K562 (cell line): ENCODE results near the gene DYNLT3. TPM values are rescaled to one million over a fixed set of nuclear protein-coding genes. Genes with fewer than 3 reads are reported as not detected.

Experiments
- ATAC-seq: fragments of 200-7000 bp; cut with Tn5 transposase; 3 replicates; pipeline ENCODE4 v1.9.1; 2020; ENCODE audit warnings: moderate library complexity
- BruUV-seq: library from RNA; stranded (reverse); fragments of 400-500 nt; replicated peaks from 2 replicates; lab custom pipeline; 2021; lab: Mats Ljungman, UMichigan
- CTCF ChIA-PET: fragments of 300-600 bp; formaldehyde crosslinking; extraction: SDS; loops from one replicate; lab custom pipeline; 2021; ENCODE audit warnings: low intra/inter-chr PET ratio; lab: Yijun Ruan, JAX
- POLR2A ChIA-PET: fragments of 300-600, 350-650 bp; sonication (Branson Sonifier 250); formaldehyde crosslinking; extraction: SDS; loops from one replicate; lab custom pipeline; 2021; ENCODE audit warnings: antibody characterized with exemption, inconsistent platforms; lab: Yijun Ruan, JAX
- DNase-seq, 4 experiments: peaks; one replicate each; pipeline versions ENCODE4 v3.0.0 to v3.0.0-alpha.2; 2011 to 2018; ENCODE audit warnings: low spot score in 3 of 4, mixed read lengths in 3 of 4; ENCODE audit errors: extremely low read depth in 1 of 4
- FAIRE-seq: peaks from 2 replicates; lab custom pipeline; 2011; peaks lifted over from hg19 to GRCh38; lab: Jason Lieb, UNC
- H2AFZ ChIP-seq: 2 replicates; pipeline ENCODE4 v1.6.0; 2011; ENCODE audit warnings: low read depth, low read length, control low read depth, inconsistent platforms
- H3K27ac ChIP-seq: fragments of 200-600 bp; 3 replicates; pipeline ENCODE4 v1.8.0; 2011; ENCODE audit warnings: low read depth, mild to moderate bottlenecking, control low read depth, inconsistent platforms, low read length, moderate library complexity, mixed read lengths; ENCODE audit errors: extremely low read depth
- H3K27me3 ChIP-seq, 2 experiments: fragments of 300-600 bp in 1 of 2; 2 replicates in 1 of 2; 3 replicates in 1 of 2; pipeline versions ENCODE4 v1.6.0 to v1.8.0; 2011; ENCODE audit warnings: inconsistent platforms in 2 of 2, low read length in 2 of 2, mild to moderate bottlenecking in 1 of 2, mixed read lengths in 1 of 2, moderate library complexity in 1 of 2; ENCODE audit not compliant: control insufficient read depth in 2 of 2, insufficient read depth in 2 of 2
- H3K36me3 ChIP-seq: fragments of 300-600 bp; 3 replicates; pipeline ENCODE4 v1.8.0; 2011; ENCODE audit warnings: mild to moderate bottlenecking, low read length, inconsistent platforms; ENCODE audit not compliant: control insufficient read depth, insufficient read depth
- H3K4me1 ChIP-seq, 2 experiments: fragments of 200-600 bp in 1 of 2; replicated peaks in 1 of 2; 2 replicates in 1 of 2; 3 replicates in 1 of 2; pipeline versions ENCODE4 v1.5.1 to v1.8.0; 2011; ENCODE audit warnings: inconsistent platforms in 2 of 2, low read length in 2 of 2, mild to moderate bottlenecking in 1 of 2, mixed read lengths in 1 of 2, moderate library complexity in 1 of 2; ENCODE audit not compliant: control insufficient read depth in 2 of 2, insufficient read depth in 2 of 2
- H3K4me2 ChIP-seq: 2 replicates; pipeline ENCODE4 v1.6.1; 2011; ENCODE audit warnings: low read length, control low read depth, inconsistent platforms, mixed read lengths; ENCODE audit not compliant: insufficient read depth
- H3K4me3 ChIP-seq: fragments of 200-600 bp; sonication (generic), shearing (Covaris generic); 2 replicates; pipeline ENCODE4 v1.5.1; 2016; ENCODE audit warnings: control low read depth, inconsistent platforms
- H3K79me2 ChIP-seq: fragments of 200-600 bp; 3 replicates; pipeline ENCODE4 v1.8.0; 2011; ENCODE audit warnings: low read length, inconsistent platforms; ENCODE audit not compliant: control insufficient read depth, insufficient read depth
- H3K9ac ChIP-seq, 2 experiments: 2 replicates each; pipeline versions ENCODE4 v1.6.0 to v1.6.1; 2011; ENCODE audit warnings: low read depth in 2 of 2, low read length in 2 of 2, control low read depth in 1 of 2, inconsistent platforms in 1 of 2, mild to moderate bottlenecking in 1 of 2, mixed read lengths in 1 of 2; ENCODE audit not compliant: insufficient read depth in 1 of 2
- H3K9me1 ChIP-seq: one replicate; pipeline ENCODE4 v1.6.0; 2011; ENCODE audit warnings: inconsistent platforms, mild to moderate bottlenecking, low read length, moderate library complexity; ENCODE audit not compliant: control insufficient read depth, insufficient read depth
- H3K9me3 ChIP-seq: replicated peaks from 2 replicates; pipeline ENCODE4 v1.5.1; 2011; ENCODE audit warnings: low read depth, low read length, inconsistent platforms; ENCODE audit not compliant: control insufficient read depth, insufficient read depth
- H4K20me1 ChIP-seq: replicated peaks from 2 replicates; pipeline ENCODE4 v1.6.1; 2011; ENCODE audit warnings: low read length, inconsistent platforms, mixed read lengths; ENCODE audit not compliant: control insufficient read depth, insufficient read depth
- BHLHE40 ChIP-seq: IDR thresholded peaks from 2 replicates; pipeline ENCODE4 v1.6.1; 2011; ENCODE audit warnings: low read length, improper control_type of control experiment
- C11orf30 ChIP-seq: fragments of 450-650 bp; IDR thresholded peaks from 2 replicates; pipeline ENCODE4 v1.6.1; 2016; ENCODE audit warnings: low read depth, mild to moderate bottlenecking
- CEBPB ChIP-seq: fragments of 450-650 bp; IDR thresholded peaks from 2 replicates; pipeline ENCODE4 v1.6.1; 2016; ENCODE audit warnings: missing genetic modification characterization, missing compliant biosample characterization
- CEBPG ChIP-seq, 3 experiments: fragments of 200-800 bp in 1 of 3; sonication (Bioruptor generic) in 1 of 3; sonication (generic) in 1 of 3; formaldehyde crosslinking in 1 of 3; IDR thresholded peaks in 2 of 3; conservative IDR thresholded peaks in 1 of 3; 2 replicates each; pipeline versions ENCODE4 v1.6.1 to v1.8.0; 2016 to 2022; ENCODE audit warnings: missing compliant biosample characterization in 2 of 3, missing genetic modification characterization in 2 of 3, mild to moderate bottlenecking in 1 of 3, missing genetic modification reagents in 1 of 3
- ELF1 ChIP-seq: fragments of 200-800 bp; sonication (Bioruptor generic); IDR thresholded peaks from 2 replicates; pipeline ENCODE4 v1.6.1; 2016; ENCODE audit warnings: missing genetic modification characterization, missing compliant biosample characterization
- MAFG ChIP-seq: fragments of 450-650 bp; conservative IDR thresholded peaks from 2 replicates; pipeline ENCODE4 v1.6.1; 2016; ENCODE audit warnings: missing genetic modification characterization, missing compliant biosample characterization
- NEUROD1 ChIP-seq: fragments of 150-350 bp; IDR thresholded peaks from 2 replicates; pipeline ENCODE4 v1.6.1; 2014; ENCODE audit warnings: borderline replicate concordance, low read length, low read depth; ENCODE audit not compliant: partially characterized antibody
- SPI1 ChIP-seq: IDR thresholded peaks from 2 replicates; pipeline ENCODE4 v1.6.1; 2011; ENCODE audit warnings: low read depth, low read length, control low read depth, borderline replicate concordance
- in situ Hi-C: fragments of 300-500 bp; cut with MboI; formaldehyde crosslinking; loops from 4 replicates; pipeline ENCODE4 v1.15.0; 2018; ENCODE audit warnings: inconsistent platforms, mixed read lengths
- intact Hi-C: fragments of 100-400 bp; cut with micrococcal nuclease; formaldehyde crosslinking; loops from 2 replicates; pipeline ENCODE4 v1.14.2; 2022
- polyA plus RNA-seq, 8 experiments: library from polyadenylated mRNA; depleted of rRNA in 4 of 8; stranded (reverse) in 5 of 8; unstranded in 3 of 8; fragments of >200 nt; fragmentation: Nextera tagmentation in 2 of 8; fragmentation: Illumina TruSeq in 1 of 8; extraction: Ambion mirVana in 2 of 8; extraction: Trizol in 1 of 8; gene quantifications; 2 replicates each; pipeline versions ENCODE4 v1.2.1 to v1.2.3, GENCODE V29; 2011 to 2014; ENCODE audit warnings: inconsistent platforms in 1 of 8, missing spikeins in 1 of 8
- total RNA-seq, 7 experiments: library from RNA; depleted of rRNA in 6 of 7; stranded (reverse); fragments of >200 nt in 6 of 7; fragmentation: Illumina TruSeq in 2 of 7; extraction: Trizol in 2 of 7; gene quantifications; 2 replicates each; pipeline versions ENCODE4 v1.2.1 to v1.2.3, GENCODE V29; 2011 to 2021; ENCODE audit warnings: low replicate concordance in 1 of 7
- TF ChIP-seq, protein P1 (sequence below): fragments of 450-650 bp; IDR thresholded peaks from 2 replicates; pipeline ENCODE4 v1.6.1; 2017; ENCODE audit warnings: antibody characterized with exemption
- TF ChIP-seq, protein P2 (sequence below), 3 experiments: fragments of 200-800 bp in 1 of 3; fragments of 250-450 bp in 1 of 3; fragments of 450-650 bp in 1 of 3; sonication (Bioruptor Pico) in 1 of 3; sonication (Bioruptor generic) in 1 of 3; formaldehyde crosslinking in 1 of 3; IDR thresholded peaks; 2 replicates each; pipeline versions ENCODE4 v1.6.1 to v1.8.0; 2016 to 2022; ENCODE audit warnings: mild to moderate bottlenecking in 2 of 3, missing genetic modification characterization in 2 of 3, missing compliant biosample characterization in 1 of 3, moderate library complexity in 1 of 3

Gene DYNLT3
- total and polyA plus RNA-seq, 9 of the 15 experiments (the other 6 are each of a cell fraction or from before 2014, with no cell fraction given): 4.5 to 17.5 (median 8.3) TPM

DNA sequence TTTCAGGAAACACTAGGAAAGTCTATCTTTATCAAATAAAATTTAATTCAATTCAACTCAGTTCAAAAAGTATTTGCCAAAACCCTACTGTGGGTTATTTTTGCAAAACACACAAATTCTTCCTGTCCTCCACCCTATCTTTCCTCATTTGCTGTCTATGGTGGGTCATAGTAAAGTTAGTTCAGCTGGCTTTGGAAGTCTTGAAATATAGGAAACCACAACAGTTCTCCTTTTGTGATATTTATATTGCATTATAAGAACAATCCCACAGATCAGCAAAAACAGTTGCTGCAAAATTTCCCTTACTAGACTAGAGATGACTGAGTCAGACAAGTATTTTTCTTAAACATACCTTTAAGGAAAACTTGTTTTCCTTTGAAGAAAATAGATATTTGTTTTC lies 45.3 kb downstream of the DYNLT3 start:
- Histone ChIP-seq H3K27ac (no peak overlapping the region), H3K4me3 (no peak overlapping the region), H3K9ac (no peak overlapping the region), H2AFZ (no peak overlapping the region), H3K79me2 (no peaks in the 10 kb centered on the region), H3K9me1 (no peaks in the 10 kb centered on the region), H4K20me1 (no peaks in the 10 kb centered on the region), H3K9me3 (no peaks in the 10 kb centered on the region), H3K36me3 (no peaks in the 10 kb centered on the region), H3K27me3 (no peaks in the 10 kb centered on the region), H3K4me2 (no peak overlapping the region), H3K4me1 (no peaks in the 10 kb centered on the region)
- FAIRE-seq: no peak
- in situ Hi-C loops: no loop called here
- intact Hi-C loops: no loop called here
- no peak for TF ChIP-seq ELF1 (tag)
- TF ChIP-seq NEUROD1: no peak
- CTCF ChIA-PET: no interaction called here
- POLR2A ChIA-PET: no interaction called here
- ATAC-seq: no peak
- no peak for DNase-seq
- no TSS peak for BruUV-seq

DNA sequence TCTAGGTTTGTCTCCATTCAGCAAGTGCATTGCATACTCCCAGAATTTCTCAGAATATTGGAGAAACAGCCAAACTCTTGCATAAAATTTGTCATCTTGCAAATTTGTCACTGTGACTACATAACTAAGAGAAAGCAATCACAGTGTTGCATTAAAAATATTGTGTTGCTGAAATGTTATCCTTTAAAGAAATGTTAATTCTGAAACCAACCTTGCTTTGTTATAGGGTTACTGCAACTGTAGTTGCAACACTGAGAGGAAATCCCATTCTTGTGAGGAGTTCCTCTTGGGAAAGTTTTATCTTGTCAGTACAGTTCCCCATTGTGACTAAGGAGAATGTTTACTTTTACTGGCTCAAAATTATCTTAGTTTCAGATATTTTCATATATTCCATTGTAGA lies 46.7 kb downstream of the DYNLT3 start:
- CTCF ChIA-PET: no interaction called here
- TF ChIP-seq CEBPG (CRISPR knock-in tag; IDR thresholded peaks at IDR 0.05) (no peak), CEBPG (tag; conservative IDR thresholded peaks at IDR 0.05 in 1 of 2, IDR thresholded peaks at IDR 0.05 in 1 of 2) (peak; percentile 9 to 22; a peak in 1 of 4 replicates), C11orf30 (peak; percentile 27; the same call in 1 of the 2 replicates), MAFG (0 out of 2 replicates have a peak, but pooled peaks have one; percentile 12), CEBPB (tag) (0 out of 2 replicates have a peak, but pooled peaks have one; percentile 31), BHLHE40 (no peak), SPI1 (peak; percentile 25; the same call in 1 of the 2 replicates)
- TF ChIP-seq, protein P1, sequence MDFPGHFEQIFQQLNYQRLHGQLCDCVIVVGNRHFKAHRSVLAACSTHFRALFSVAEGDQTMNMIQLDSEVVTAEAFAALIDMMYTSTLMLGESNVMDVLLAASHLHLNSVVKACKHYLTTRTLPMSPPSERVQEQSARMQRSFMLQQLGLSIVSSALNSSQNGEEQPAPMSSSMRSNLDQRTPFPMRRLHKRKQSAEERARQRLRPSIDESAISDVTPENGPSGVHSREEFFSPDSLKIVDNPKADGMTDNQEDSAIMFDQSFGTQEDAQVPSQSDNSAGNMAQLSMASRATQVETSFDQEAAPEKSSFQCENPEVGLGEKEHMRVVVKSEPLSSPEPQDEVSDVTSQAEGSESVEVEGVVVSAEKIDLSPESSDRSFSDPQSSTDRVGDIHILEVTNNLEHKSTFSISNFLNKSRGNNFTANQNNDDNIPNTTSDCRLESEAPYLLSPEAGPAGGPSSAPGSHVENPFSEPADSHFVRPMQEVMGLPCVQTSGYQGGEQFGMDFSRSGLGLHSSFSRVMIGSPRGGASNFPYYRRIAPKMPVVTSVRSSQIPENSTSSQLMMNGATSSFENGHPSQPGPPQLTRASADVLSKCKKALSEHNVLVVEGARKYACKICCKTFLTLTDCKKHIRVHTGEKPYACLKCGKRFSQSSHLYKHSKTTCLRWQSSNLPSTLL: no peak
- TF ChIP-seq, protein P2, sequence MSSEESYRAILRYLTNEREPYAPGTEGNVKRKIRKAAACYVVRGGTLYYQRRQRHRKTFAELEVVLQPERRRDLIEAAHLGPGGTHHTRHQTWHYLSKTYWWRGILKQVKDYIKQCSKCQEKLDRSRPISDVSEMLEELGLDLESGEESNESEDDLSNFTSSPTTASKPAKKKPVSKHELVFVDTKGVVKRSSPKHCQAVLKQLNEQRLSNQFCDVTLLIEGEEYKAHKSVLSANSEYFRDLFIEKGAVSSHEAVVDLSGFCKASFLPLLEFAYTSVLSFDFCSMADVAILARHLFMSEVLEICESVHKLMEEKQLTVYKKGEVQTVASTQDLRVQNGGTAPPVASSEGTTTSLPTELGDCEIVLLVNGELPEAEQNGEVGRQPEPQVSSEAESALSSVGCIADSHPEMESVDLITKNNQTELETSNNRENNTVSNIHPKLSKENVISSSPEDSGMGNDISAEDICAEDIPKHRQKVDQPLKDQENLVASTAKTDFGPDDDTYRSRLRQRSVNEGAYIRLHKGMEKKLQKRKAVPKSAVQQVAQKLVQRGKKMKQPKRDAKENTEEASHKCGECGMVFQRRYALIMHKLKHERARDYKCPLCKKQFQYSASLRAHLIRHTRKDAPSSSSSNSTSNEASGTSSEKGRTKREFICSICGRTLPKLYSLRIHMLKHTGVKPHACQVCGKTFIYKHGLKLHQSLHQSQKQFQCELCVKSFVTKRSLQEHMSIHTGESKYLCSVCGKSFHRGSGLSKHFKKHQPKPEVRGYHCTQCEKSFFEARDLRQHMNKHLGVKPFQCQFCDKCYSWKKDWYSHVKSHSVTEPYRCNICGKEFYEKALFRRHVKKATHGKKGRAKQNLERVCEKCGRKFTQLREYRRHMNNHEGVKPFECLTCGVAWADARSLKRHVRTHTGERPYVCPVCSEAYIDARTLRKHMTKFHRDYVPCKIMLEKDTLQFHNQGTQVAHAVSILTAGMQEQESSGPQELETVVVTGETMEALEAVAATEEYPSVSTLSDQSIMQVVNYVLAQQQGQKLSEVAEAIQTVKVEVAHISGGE (CRISPR knock-in tag; IDR thresholded peaks at IDR 0.05): no peak

More for the DNA sequence above, 46.7 kb downstream of the DYNLT3 start:
- DNase-seq: no peak
- Histone ChIP-seq H4K20me1 (no peaks in the 10 kb centered on the region), H3K4me3 (no peak overlapping the region), H3K27ac (no peak overlapping the region), H3K27me3 (no peaks in the 10 kb centered on the region), H3K79me2 (no peaks in the 10 kb centered on the region), H3K36me3 (no peaks in the 10 kb centered on the region), H2AFZ (no peak overlapping the region), H3K9me3 (no peaks in the 10 kb centered on the region), H3K4me2 (no peak overlapping the region), H3K9me1 (no peaks in the 10 kb centered on the region), H3K9ac (no peak overlapping the region; a peak in 1 of 4 replicates), H3K4me1 (no peaks in the 10 kb centered on the region)
- in situ Hi-C loops: no loop called here
- BruUV-seq: no TSS peak
- POLR2A ChIA-PET: no interaction called here
- no peak for ATAC-seq
- no peak for FAIRE-seq
- intact Hi-C loops: no loop called here
